Neuronal stem cell (in vitro differentiated cells): Measurements from ENCODE around the gene TARDBP.

ENCODE experiments used
- DNase-seq: peaks from one replicate; pipeline ENCODE4 v3.0.0-alpha.2; 2013; ENCODE audit warnings: low spot score
- H2AFZ ChIP-seq: one replicate; pipeline ENCODE4 v1.6.1; 2013; ENCODE audit warnings: mild to moderate bottlenecking, low read length, inconsistent platforms
- H2AK5ac ChIP-seq: 2 replicates; pipeline ENCODE4 v1.6.1; 2013; ENCODE audit warnings: low read depth, mild to moderate bottlenecking, inconsistent platforms, low read length, moderate library complexity, mixed read lengths
- H2BK120ac ChIP-seq: 2 replicates; pipeline ENCODE4 v1.6.1; 2013; ENCODE audit warnings: low read depth, mild to moderate bottlenecking, inconsistent platforms, low read length, moderate library complexity, mixed read lengths
- H2BK12ac ChIP-seq: one replicate; pipeline ENCODE4 v1.6.1; 2013; ENCODE audit warnings: low read length, inconsistent platforms
- H2BK15ac ChIP-seq: 2 replicates; pipeline ENCODE4 v1.6.1; 2013; ENCODE audit warnings: mild to moderate bottlenecking, low read length, inconsistent platforms, mixed read lengths
- H2BK5ac ChIP-seq: one replicate; pipeline ENCODE4 v1.6.1; 2013; ENCODE audit warnings: inconsistent platforms, mild to moderate bottlenecking, low read length, moderate library complexity
- H3K14ac ChIP-seq: one replicate; pipeline ENCODE4 v1.6.1; 2013; ENCODE audit warnings: low read length, inconsistent platforms
- H3K18ac ChIP-seq: 2 replicates; pipeline ENCODE4 v1.6.1; 2013; ENCODE audit warnings: low read length, inconsistent platforms
- H3K23ac ChIP-seq: 2 replicates; pipeline ENCODE4 v1.6.1; 2013; ENCODE audit warnings: low read depth, mild to moderate bottlenecking, mixed read lengths, low read length, inconsistent platforms; ENCODE audit not compliant: poor library complexity
- H3K27ac ChIP-seq: replicated peaks from 3 replicates; pipeline ENCODE4 v1.5.1; 2013; ENCODE audit warnings: low read length, inconsistent platforms
- H3K27me3 ChIP-seq, 3 experiments: 2 replicates each; pipeline ENCODE4 v1.6.1; 2013; ENCODE audit warnings: low read length in 3 of 3, mild to moderate bottlenecking in 2 of 3, inconsistent platforms in 1 of 3, low read depth in 1 of 3, mixed read lengths in 1 of 3, moderate library complexity in 1 of 3; ENCODE audit not compliant: control insufficient read depth in 3 of 3, insufficient read depth in 3 of 3
- H3K36me3 ChIP-seq, 2 donors: replicated peaks in 1 of 2; 2 replicates each; pipeline ENCODE4 v1.6.1; 2013; ENCODE audit warnings: low read length in 2 of 2; ENCODE audit not compliant: control insufficient read depth in 2 of 2, insufficient read depth in 2 of 2
- H3K4ac ChIP-seq: 2 replicates; pipeline ENCODE4 v1.6.1; 2013; ENCODE audit warnings: inconsistent platforms, mild to moderate bottlenecking, low read length, moderate library complexity
- H3K4me1 ChIP-seq, 2 donors: 1 replicate in 1 of 2; 2 replicates in 1 of 2; pipeline ENCODE4 v1.6.1; 2013; ENCODE audit warnings: low read length in 2 of 2, low read depth in 1 of 2; ENCODE audit not compliant: control insufficient read depth in 2 of 2, insufficient read depth in 1 of 2
- H3K4me2 ChIP-seq: one replicate; pipeline ENCODE4 v1.6.1; 2013; ENCODE audit warnings: mild to moderate bottlenecking, low read length, inconsistent platforms; ENCODE audit not compliant: insufficient read depth, poor library complexity, severe bottlenecking
- H3K4me3 ChIP-seq, 2 donors: 2 replicates each; pipeline ENCODE4 v1.5.1; 2013; ENCODE audit warnings: low read length in 2 of 2, mild to moderate bottlenecking in 2 of 2, inconsistent platforms in 1 of 2, moderate library complexity in 1 of 2
- H3K79me1 ChIP-seq: one replicate; pipeline ENCODE4 v1.6.1; 2013; ENCODE audit warnings: low read depth, mild to moderate bottlenecking, inconsistent platforms, low read length, moderate library complexity
- H3K9ac ChIP-seq: one replicate; pipeline ENCODE4 v1.6.1; 2013; ENCODE audit warnings: mild to moderate bottlenecking, low read depth, low read length, inconsistent platforms; ENCODE audit not compliant: poor library complexity
- H3K9me3 ChIP-seq, 2 donors: replicated peaks in 1 of 2; 2 replicates each; pipeline versions ENCODE3 to v1.6.1; 2013; ENCODE audit warnings: low read length in 2 of 2, mild to moderate bottlenecking in 2 of 2, inconsistent platforms in 1 of 2, low read depth in 1 of 2, mixed read lengths in 1 of 2, moderate library complexity in 1 of 2; ENCODE audit not compliant: control insufficient read depth in 2 of 2, insufficient read depth in 1 of 2
- H4K8ac ChIP-seq: one replicate; pipeline ENCODE4 v1.6.1; 2013; ENCODE audit warnings: low read depth, mild to moderate bottlenecking, inconsistent platforms, low read length, moderate library complexity
- H4K91ac ChIP-seq: one replicate; pipeline ENCODE4 v1.6.1; 2013; ENCODE audit warnings: low read length, low read depth, mild to moderate bottlenecking, inconsistent platforms; ENCODE audit not compliant: poor library complexity
- WGBS, 2 donors: extraction: QIAGEN DNeasy Blood & Tissue Kit; methylation state at CpG; one replicate each; pipeline ENCODE4 v1.1.7; 2013; ENCODE audit warnings: missing lambda C conversion rate in 2 of 2, mixed read lengths in 1 of 2; ENCODE audit not compliant: insufficient read length in 2 of 2, insufficient replicate concordance in 1 of 2; ENCODE audit errors: extremely low coverage in 2 of 2; 5-methylcytosine and 5-hydroxymethylcytosine counted together

TARDBP gene

DNA sequence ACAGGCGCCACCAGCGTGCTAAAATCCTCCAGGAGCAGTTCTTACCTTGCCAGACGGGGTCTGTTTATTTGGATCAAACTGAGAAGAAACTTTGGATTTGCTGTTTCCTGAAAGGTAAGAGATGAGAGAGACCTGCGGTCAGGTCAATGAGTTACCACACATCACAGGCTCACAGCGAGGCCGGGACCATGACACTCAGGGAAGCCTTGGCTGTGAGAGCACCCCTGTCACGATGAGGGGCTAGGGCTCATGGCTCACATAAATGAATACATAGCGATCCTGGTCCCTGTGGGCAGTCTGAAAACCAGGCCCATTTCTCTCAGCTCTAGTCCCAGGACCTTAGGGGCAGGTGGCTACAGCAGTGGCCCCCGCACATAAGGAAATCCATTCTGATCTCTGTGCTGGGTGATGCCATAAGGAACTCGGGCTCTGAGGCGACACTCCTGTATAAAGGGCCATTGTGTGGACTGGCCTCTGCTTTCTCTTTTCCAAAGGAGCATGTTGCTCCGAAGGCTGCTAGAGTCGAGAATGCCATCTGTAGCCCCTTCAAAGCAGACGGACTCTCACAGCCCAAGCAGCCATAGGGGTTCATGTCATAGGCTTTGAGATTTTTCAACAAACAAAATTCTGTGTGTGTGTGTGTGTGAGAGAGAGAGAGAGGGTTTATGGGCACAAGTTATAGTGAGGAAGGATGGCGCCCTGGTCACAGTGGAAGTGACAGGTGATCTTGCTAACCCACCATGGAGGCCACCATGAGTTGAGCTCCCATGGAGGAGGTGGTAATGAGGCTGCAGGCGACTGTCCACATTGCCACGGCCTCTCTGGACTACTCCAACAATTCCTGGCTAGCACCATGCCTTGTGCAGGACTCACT lies 56.4 kb downstream of the TARDBP start:
- Histone ChIP-seq H3K4me1 (no peaks in the 10 kb centered on the region), H2BK5ac (no peak overlapping the region), H3K14ac (no peak overlapping the region), H2BK15ac (no peak overlapping the region), H3K23ac (no peak overlapping the region), H3K79me1 (no peaks in the 10 kb centered on the region), H2AK5ac (no peak overlapping the region), H3K18ac (no peak overlapping the region), H4K8ac (no peak overlapping the region), H3K9ac (no peak overlapping the region), H2BK120ac (no peak overlapping the region), H3K4ac (no peak overlapping the region), H3K9me3 (peaks cover 0 to 5% of the 10 kb centered on the region in 2 donors), H3K4me3 (no peak overlapping the region), H2BK12ac (no peak overlapping the region), H3K27ac (no peak overlapping the region), H3K36me3 (peaks cover 56 to 91% of the 10 kb centered on the region in 2 donors), H2AFZ (no peak overlapping the region), H3K27me3 (no peaks in the 10 kb centered on the region), H3K4me2 (no peak overlapping the region), H4K91ac (no peak overlapping the region)
- no CpG with 5 or more reads among the region's 17 CpGs for WGBS, 2 donors
- no peak for DNase-seq

DNA sequence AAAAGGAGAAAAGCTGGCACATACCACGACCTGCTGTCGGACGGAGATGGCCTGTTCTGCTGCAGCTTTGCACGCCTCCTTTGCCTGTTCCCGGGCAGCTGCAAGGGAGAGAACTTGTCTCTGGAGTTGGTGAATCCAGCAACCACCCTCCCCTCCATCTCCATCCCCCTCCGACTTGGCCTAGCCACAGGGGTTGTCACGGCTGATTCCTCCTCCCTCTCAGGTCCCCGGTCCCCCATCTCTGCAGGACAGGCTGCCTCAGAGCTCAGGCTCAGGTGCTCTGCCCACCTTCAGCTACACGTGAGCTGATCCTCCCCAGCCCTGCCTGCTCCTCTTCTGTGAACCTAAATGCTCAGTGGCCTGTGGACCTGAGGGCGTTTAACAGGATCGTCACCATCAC lies 58.4 kb downstream of the TARDBP start:
- Histone ChIP-seq H3K27me3 (no peaks in the 10 kb centered on the region), H3K9ac (peak overlapping the region; percentile 47), H2BK5ac (no peak overlapping the region), H3K4me3 (peak overlapping the region in 1 of 2 donors; percentile 6), H3K23ac (peak overlapping the region; percentile 75), H3K4me1 (no peaks in the 10 kb centered on the region), H3K18ac (no peak overlapping the region), H2AK5ac (no peak overlapping the region), H4K8ac (no peak overlapping the region), H3K79me1 (no peaks in the 10 kb centered on the region), H2BK12ac (no peak overlapping the region), H3K4me2 (no peak overlapping the region), H4K91ac (no peak overlapping the region), H3K27ac (no peak overlapping the region), H2BK120ac (no peak overlapping the region), H2AFZ (no peak overlapping the region), H2BK15ac (no peak overlapping the region), H3K14ac (no peak overlapping the region), H3K4ac (no peak overlapping the region), H3K9me3 (no peaks in the 10 kb centered on the region), H3K36me3 (peaks cover 61 to 93% of the 10 kb centered on the region in 2 donors)
- no peak for DNase-seq
- WGBS, 2 donors: no CpG with 5 or more reads among the region's 11 CpGs

DNA sequence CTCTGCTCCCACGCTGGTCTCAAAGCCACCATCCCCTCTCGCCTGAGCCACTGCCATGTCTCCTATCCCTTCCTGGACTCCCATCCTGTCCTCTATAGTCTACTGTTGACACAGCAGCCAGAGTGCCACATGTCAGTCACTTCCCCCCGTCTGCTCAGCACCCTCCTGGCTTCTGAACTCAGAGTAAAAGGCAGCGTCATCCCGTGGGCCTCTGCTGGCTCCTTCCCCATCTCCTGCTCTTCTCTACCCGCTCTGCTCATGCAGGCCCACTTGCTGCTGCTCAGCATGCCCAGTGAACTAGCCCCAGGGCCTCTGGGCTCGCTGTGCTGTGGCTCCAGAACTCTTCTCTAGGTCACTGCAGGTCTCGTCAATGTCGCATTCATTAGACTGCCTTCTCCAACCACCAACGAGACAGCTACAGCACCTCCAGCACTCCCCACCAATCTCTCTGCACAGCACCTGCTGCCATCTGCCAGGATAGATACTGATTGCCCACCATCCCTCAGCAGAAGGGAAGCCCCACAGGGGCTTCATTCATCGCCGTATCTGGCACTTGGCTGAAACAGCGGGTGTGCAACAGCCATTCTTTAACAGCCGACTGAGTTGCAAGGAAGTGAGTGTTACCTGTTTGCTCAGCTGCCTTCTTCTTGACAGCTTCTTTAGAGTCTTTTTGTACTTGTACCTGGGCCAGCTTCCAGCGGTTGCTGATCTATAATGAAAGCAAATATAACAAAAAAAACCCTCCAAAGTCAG lies 59.2 kb downstream of the TARDBP start:
- no peak overlapping the region for H3K9ac ChIP-seq
- no peak overlapping the region for H3K14ac ChIP-seq
- no peak overlapping the region for H2AFZ ChIP-seq
- no peak overlapping the region for H3K4me3 ChIP-seq
- peaks cover 2% of the 10 kb centered on the region for H3K79me1 ChIP-seq
- no peak overlapping the region for H3K23ac ChIP-seq
- no peak overlapping the region for H3K4ac ChIP-seq
- no CpG with 5 or more reads among the region's 15 CpGs for WGBS, 2 donors
- H3K36me3 ChIP-seq: peaks cover 63 to 93% of the 10 kb centered on the region in 2 donors
- no peak overlapping the region for H3K4me2 ChIP-seq
- H2BK5ac ChIP-seq: no peak overlapping the region
- no peak overlapping the region for H3K27ac ChIP-seq
- no peak overlapping the region for H4K8ac ChIP-seq
- H2AK5ac ChIP-seq: no peak overlapping the region
- no peaks in the 10 kb centered on the region for H3K27me3 ChIP-seq
- DNase-seq: no peak
- no peaks in the 10 kb centered on the region for H3K9me3 ChIP-seq
- H2BK120ac ChIP-seq: no peak overlapping the region
- no peak overlapping the region for H2BK12ac ChIP-seq
- H4K91ac ChIP-seq: no peak overlapping the region
- H3K18ac ChIP-seq: no peak overlapping the region
- H2BK15ac ChIP-seq: no peak overlapping the region
- no peaks in the 10 kb centered on the region for H3K4me1 ChIP-seq
